ENCODE results near the gene MC5R.

MC5R gene

DNA sequence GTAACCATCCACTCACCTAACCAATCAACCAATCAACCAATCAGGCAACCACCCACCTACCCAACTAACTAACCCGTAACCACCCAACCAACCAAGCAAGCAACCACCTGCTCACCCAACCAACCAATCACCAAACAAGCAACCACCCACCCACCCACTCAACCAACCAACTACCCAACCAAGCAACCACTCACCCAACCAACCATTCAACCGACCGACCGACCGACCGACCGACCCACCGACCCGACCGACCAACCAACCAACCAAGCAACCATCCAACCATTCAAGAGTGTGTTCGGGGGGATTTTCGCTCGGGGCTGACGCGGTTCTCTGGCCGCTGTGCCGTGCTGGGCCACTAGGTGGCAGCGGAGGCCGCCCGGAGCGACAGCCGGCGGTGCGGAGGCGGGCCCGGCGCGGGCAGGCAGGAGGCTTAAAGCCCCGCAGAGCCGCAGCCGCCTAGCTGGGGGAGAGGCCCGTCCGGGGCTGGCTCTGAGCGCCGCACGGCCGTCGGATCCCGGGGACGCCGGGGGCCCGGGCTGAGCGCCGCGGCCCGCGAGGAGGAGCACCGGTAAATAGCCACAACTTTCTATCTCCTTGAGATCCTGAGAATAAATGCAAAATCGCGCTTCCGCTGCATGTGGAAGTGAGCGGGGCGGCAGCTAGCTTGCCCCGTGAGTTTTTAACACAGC is at the start of gene MC5R:
Gene MC5R, plus strand, starts transcription at position 443 of the 689 bp plus-strand sequence. CDS start 1,617 bp downstream, outside the sequence.
- peak; percentile 79 for DNase-seq

DNA sequence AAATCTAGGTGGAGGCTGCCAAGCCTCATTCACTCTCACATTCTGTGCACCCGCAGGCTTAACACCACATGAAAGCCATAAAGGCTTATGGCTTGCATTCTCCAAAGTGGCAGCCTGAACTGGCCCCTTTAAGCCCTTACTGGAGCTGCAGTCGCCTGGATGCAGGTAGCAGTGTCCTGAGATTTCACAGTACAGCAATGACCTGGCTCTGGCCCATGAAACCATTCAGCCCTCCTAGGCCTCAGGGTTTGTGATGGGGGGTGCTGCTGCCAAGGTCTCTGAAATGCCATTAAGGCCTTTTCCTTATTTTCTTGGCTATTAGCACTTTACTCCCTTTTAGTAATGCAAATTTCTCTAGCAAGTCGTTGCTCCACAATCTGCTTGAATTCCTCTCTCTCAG is 48.9 kb upstream of the MC5R start:
- no peak for DNase-seq

DNA sequence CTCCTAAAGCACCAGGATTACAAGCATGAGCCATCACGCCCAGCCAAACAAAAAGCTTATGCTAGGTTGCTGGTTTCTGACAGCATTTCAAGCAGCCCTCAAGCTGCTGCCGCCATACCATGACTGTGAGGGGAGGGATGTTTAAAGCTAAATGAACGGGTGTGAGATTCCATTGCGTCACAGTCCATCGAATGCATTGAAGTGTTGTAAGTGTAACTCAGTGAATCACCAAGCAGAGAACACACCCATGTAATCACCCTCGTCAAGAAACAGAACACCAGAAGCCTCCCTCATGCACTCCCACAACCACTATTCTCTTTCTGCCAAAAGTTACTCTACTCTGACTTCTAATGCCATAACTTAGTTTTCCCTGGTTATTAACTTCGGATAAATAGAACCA is 32.8 kb upstream of the MC5R start:
- DNase-seq = no peak

DNA sequence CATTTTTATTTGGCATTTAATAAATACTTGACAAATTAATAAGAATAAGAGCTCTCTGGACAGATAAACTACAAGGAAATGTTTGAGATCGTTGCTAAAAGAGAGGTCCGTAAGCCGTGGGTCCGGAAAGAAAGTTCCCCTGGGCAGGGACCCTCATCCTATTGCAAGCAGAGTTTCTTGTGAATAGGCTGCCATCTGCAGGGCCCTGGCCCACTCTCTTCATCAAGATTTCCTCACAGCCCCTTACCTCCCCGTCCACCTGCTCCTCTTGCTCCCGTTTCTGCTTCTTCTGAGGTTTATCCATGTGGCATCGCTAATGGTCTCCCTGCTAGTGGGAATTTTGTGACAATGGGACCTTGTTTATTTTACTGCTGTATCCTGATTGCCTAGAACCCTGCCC is 30.1 kb upstream of the MC5R start:
- no peak for DNase-seq

DNA sequence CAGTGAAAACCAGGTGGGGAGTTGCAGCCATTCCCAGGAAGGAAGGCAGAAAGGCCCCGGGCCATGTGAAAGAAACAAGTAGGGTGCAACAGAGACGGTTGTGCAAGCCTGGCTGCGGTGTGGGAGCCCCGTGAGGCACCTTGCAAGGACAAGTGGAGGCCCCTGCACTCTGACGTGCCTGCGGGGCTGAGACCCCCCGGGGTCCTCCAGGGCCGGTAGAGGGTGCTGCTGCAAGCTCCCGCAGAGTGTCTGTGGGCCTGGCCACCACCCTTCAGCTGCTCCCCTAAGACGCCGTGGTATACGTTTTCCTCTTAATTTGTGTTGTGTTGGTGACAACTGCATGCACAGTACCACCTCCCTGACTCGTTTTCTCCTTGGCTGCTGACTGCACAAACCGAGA is 27.4 kb upstream of the MC5R start:
- no peak for DNase-seq

DNA sequence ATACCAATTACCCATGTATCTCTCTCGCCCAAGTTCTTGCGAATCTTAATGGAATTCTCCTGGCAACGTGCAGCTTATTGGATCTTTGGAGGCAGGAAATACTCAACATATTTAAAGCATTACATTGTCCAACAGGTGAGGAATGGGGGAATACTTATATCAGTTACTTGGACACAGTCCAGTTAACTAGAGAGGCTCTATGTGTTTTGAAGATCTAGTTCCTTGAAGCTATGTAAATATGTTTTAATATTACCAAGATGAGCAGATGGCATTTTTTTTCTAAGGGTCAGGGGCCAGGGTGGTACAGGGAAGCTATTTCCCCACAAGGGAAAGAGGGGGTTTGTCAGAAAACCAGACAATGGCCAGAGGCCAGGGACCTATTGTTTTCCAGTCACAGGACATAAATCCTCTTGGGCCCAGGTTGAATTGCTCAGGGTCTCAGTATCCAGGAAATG is 26.8 kb upstream of the MC5R start:
- no peak for DNase-seq

DNA sequence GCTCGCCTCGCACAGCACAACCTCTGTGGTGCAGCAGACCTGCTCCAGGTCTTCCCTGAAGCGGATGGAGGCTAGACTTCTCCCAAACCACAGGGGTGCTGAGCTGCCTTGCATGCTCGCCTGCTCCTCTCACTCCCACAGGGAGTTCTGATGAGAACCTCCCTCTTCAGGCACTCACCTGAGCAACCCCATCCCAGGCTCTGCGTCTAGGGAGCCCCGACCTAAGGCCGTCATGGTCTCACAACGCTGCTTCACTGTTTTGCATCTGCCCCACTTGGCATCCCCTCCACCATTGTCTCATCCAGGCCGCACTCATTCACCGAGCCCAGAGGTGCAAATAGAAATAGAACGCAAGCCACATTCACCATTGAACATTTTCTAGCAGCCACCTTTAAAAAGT is 24.6 kb upstream of the MC5R start:
- DNase-seq = no peak

DNA sequence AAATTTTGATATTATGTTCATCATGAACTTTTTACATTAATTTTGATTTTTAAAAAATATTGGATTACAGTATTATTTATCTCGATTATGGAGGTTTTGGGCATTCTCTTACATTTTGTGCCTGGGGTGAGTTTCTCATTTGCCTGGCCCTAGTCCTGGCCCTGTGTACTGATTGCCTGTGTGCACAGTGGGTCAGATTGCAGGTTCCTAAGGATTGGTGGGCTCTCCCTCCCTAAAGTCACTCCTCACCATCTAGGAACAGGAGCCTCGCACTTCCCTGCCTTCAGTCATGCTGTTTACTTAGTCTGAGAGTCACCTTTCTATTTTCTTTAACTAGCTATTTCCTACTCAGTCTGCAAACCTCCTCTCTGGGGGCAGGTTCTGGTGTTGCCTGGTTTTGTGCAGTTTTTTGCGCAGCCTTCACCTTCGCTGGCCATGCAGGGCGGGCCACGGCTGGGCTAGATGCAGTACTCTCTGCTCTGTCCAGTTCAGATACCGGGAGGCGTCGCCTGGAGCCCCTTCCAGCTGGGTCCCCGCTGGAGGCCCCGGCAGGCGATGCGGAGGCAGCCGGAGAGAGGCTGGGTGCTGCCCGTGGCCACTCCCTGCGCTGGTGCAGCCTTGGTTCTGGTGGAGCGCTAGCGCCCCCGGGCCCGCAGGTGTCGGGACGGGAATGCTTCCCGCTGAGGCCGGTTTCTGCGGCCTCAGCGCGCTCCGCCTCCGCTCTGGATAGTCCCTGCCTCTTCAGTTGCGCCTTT is 23.3 kb upstream of the MC5R start:
- DNase-seq = peak; percentile 75

DNA sequence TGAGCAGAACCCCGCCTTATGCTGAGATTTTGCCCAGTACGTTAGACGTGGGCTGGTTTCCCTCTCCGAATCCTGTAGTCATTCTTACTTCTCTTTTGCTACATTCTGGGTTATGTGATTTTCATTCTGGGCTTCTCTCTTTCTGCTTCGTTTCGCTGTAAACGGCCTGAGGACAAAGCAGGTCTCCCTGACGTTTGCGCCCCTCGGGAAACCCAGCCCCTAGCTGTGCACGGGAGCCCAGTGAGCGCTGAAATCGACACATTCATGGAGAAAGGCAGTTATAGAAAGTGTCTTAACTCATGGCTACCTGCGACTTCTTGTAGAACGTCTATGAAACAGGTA is 22.7 kb upstream of the MC5R start:
- no peak for DNase-seq

DNA sequence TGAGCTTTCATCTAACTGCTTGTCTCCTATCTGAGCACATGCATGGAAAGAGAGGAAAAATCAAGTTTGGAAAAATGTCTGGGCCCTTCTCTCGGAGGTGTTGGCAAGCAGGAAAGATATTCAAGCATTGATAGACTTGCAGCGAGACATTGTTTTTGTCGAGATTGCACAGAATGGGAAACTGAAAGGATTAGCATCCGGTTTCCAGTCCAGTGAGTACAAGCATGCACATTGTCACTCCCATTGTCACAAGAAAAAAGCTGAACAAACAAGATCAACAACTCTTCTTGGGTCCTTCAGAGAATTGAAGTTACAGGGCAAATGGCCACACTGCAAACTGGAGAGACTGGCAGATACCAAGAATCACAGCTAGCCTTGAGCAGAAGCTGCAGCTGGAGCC is 19.6 kb upstream of the MC5R start:
- no peak for DNase-seq

DNA sequence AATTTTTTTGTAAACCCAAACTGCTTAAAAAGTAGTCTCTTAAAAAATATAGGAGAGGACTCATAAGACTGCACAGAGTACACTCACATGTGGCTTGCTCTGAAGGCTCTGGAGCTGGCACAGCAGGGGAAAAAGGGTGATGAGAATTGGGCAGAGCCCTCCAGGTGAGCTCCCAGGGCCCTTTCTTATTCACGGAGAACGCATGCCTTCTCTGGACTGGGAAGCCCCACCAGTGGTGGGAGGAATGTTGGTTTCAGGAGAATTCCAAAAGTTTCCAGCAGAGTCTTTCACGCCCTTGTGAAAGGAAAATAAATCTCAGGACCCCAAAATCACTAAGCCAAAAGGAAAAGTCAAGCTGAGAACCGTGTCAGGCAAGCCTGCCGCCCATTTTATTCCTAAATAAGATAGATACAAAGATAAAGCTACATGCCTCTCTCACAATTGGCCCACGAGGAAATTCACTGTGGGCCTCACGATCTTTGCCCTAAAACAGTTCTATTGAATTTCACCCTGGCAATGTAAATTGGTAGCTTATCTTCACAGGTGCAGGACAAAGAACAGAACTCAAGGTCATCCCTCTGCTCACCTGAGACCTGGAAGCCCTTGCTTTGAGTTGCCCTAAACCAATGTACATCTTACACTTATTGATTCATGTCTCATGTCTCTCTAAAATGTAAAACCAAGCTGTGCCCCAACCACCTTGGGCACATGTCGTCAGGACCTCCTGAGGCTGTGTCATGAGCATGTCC is 15.5 kb upstream of the MC5R start:
- no peak for DNase-seq

DNA sequence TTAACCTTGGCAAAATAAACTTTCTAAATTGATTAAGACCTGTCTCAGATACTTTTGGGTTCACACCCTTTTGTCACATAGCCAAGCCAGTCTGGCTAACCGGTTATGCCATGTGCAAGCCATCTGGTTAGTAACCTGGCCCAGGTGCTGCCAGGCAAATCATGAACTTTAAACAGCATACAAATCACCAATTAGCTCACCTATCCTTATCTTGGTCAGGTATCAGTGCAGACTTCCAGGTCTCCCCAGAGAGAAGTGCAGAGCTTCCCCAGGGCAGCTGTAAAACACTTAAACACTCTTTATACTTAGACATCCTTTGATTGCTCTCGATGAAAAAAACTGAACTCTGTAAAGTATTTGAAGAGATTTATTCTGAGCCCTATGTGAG is 14.9 kb upstream of the MC5R start:
- DNase-seq = no peak

DNA sequence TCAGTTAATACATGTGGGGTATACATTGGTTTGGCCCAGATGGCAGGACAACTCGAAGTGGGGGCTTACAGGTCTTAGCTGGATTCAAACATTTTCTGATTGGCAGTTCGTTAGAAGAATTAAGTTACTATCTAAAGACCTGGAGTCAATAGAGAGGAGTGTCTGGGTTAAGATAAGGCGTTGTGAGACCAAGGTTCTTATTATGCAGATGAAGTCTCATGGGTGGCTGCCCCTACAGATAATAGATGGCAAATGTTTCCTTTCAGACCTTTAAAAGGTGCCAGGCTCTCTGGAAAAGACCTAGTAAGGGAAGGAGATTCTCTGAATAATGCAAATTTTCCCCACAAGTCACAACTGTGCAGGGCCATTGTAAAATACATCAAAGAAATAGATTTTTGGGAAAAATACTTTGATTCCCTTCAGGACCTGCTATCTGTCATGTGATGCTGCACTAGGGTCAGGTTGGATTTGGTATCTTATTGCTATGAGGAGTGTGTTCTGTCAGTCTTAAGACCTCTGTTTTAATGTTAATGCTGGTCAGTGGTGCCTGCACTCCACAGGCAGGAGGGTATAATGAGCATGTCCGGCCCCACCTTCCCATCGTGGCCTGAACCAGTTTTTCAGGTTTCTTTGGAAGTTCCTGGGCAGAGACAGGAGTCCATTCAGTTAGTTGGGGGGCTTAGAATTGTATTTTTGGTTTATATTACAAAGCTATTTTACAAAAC is 14.3 kb upstream of the MC5R start:
- peak; percentile 42 for DNase-seq

DNA sequence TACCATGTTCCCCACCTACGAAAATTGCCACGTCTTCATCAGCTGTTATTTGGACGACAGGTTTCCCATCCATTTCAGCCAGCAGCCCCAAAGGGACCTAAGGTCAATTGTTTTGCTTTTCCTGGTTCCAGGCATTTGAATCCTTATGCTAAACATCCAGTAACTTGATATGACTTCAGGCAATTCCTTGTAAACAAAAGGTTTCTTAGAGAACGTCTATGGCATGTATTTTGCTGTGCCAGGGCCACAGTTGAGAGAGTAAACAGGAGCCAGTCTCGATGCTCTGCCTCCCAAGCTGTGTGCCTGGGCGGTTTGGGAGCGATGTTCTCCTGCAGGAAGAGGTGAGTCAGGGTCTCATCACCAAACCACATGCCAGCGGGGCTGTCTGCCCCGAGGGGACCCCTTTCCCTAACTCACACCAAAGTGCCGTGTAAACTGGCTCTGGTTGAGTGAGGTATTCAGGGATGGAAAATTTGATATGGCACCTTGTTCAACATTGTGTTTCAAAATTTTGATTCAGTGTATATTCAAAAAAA is 12.9 kb upstream of the MC5R start:
- no peak for DNase-seq

DNA sequence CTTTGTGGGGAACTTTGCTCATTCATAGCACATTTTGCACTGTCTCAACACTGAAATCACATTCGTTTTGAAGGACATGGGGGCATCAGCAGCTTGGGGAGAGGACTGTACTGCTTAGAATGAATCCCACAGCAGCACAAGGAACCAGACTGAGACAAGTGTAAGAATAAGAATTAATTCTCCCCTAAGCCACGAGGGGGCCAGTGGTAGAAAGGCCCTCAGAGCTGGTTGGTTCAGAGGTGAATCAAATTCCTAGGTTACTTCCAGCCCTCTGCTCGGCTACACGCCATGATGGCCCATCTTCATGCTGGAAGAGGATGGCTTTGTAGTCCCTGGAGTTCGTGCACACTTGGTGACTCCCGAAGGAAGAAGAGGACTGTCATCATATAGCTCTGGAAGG is 12.0 kb upstream of the MC5R start:
- DNase-seq = peak; percentile 36

DNA sequence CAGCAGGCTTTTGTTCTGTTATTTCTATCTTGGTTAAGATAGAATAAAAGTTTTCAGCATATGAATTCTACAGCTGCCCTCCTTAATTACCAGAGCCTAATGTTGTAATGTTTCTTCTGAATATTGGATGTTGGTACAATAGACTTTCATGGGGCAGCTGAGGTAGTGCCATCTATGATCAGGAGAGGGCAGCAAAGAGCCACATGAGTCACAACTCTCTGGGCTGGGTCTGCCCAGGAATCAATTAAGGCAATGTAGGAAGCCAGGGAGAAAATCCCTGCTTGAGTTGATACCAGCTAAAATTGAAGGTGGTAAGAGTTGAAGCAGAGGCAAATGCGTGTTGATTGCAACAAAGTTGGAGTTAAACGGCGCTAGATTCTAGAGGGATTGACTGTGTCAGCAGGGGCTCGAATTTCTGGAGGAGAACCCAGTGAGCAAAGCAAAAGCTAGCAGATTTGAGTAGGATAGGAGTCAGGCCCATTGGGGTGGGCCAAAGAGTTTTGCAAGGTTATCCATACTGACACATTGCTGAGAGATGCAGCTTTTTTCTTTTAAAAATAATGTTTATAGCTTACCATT is 10.6 kb upstream of the MC5R start:
- peak; percentile 78 for DNase-seq

DNA sequence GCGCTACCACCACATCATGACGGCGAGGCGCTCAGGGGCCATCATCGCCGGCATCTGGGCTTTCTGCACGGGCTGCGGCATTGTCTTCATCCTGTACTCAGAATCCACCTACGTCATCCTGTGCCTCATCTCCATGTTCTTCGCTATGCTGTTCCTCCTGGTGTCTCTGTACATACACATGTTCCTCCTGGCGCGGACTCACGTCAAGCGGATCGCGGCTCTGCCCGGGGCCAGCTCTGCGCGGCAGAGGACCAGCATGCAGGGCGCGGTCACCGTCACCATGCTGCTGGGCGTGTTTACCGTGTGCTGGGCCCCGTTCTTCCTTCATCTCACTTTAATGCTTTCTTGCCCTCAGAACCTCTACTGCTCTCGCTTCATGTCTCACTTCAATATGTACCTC is 2.3 kb downstream of the MC5R start:
- no peak for DNase-seq

DNA sequence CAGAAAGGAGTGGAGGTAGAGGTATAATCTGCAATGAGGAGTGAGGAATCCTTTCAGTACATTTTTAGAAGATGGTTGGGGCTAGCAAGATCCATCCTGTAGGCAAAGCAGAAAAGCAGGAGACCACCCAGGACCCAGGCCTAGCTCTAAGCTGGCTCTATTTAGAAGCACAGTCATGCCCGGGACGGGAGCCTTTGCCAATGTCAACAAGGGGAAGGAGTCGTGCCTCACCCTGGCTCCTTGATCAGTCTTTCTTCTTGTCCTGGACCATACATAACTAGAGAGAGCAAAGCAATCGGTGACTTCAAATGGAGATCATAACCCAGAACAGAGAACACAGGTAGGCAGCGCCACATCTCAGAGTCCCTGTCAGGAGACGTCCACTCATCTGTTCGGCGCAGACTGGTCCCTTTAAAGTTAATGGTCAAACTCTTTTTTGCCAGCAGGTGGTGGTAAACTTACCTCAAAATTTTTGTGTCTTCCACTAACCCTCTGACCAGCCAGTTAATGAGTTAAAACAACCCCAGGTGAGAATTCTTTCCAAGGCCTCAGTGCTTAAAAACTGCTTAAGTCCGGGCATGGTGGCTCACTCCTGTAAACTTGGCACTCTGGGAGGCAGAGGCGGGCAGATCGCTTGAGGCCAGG is 8.0 kb downstream of the MC5R start:
- peak; percentile 24 for DNase-seq

DNA sequence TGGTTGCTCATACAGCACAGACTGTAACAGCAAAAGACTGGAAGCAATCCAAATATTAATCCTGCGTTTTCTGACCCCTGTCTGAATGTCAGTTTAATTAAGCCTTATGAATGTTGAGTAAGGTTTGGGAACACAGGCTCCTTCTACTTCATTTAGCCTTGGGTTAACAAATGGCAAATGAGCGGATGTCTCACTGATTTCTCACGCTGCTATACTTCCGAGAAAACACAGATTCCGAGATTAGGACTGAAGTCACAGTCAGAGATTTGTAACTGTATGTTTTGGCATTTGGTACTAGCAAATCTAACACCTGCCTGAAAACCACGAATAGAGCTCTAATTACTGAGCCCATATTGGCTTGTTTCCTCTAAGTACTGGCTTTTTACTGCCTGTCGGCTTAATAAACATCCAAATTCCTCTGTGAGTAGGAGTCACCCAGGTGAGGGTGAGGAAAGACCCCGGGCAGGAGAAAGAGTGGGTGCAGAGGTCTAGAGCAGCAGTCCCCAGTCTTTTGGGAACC is 10.6 kb downstream of the MC5R start:
- no peak for DNase-seq

DNA sequence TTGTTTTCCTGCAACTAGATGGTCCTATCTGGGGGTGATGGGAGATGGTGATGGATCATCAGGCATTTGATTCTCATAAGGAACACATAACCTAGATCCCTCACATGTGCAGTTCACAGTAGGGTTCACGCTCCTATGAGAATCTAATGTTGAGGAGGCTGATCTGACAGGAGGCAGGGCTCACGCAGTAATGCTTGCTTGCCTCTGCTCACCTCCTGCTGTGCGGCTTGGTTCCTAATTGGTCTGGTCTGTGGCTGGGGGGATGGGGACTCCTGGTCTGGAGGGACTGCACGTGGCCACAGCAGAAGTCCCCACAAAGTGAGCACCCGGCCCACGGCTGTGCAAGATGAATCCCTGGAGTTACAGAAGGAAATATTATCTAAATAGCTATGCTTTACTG is 11.3 kb downstream of the MC5R start:
- DNase-seq = no peak

DNA sequence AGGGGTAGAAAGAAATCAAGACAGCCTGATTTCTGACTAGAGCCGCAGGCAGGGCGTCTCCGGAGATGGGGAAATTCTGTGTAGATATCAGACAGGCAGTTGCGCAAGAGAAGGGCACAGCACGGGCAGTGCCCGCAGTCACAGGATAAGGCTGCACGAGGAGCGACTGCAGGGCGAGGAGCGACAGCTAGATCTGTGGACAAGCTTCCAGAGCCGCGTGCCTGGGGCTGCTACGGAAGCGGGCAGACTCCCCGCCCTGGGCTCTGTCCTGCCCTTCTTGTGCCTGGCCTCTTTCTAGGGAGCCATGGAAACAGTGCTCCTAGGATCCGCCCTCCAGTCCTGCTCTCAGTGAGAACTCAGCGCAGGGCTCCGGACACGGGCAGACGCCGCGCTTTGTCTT is 12.6 kb downstream of the MC5R start:
- DNase-seq = no peak

DNA sequence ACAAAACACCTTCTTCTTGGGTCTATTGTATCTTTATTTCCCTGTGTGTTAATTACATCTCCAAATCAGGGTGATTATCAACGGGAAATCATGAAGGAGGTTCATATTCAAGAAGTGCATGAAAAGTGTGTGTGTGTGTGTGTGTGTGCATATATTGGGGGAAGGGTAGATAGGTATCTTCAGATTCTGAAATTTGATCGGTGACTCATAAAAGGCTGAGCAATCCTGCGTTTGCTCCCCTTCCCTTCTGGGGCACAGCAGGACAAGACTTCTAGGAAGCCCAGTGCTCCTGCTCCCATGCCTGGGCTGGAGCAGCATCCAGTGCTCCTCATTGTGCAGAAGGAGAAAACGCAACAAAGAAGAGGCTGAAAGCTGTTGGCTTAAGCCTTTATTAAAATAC is 25.8 kb downstream of the MC5R start:
- DNase-seq = no peak

Measured in hematopoietic multipotent progenitor cell treated with erythropoietin and hydrocortisone succinate and interleukin-3 and kit ligand, for 4 days (in vitro differentiated cells).